ENCODE data around the gene CNIH2. TPM values are rescaled to one million over a fixed set of nuclear protein-coding genes. Genes with fewer than 3 reads are reported as not detected.
A peak's percentile ranks its signal among the peaks of the same experiment; 100 is the strongest.

Gene CNIH2
- total RNA-seq, 1 experiment from 2014 or later: 12.9 TPM

- H3K27ac Mint-ChIP-seq: peak overlapping the region; percentile 87; the same call in 1 of the 2 replicates
- H3K9me3 Mint-ChIP-seq: no peaks in the 10 kb centered on the region
- no peaks in the 10 kb centered on the region for H3K27me3 Mint-ChIP-seq (ENCODE audit: low read depth)
- no peak overlapping the region for H3K4me3 Mint-ChIP-seq
- ChIA-PET POLR2A (no interaction called here), CTCF (interaction anchor here (1.1 to 1.7 kb wide), 5 partner anchors 18 to 70 kb away, joined by 3 to 10 read pairs (median 5); no protein-coding TSS in a partner anchor)
- TF ChIP-seq FOXP4 (CRISPR knock-in tag; IDR thresholded peaks at IDR 0.05) (no peak), JAZF1 (CRISPR knock-in tag; IDR thresholded peaks at IDR 0.05) (no peak), PRDM15 (CRISPR knock-in tag; IDR thresholded peaks at IDR 0.05) (no peak), ATF1 (CRISPR knock-in tag; IDR thresholded peaks at IDR 0.05) (no peak), TCF7 (CRISPR knock-in tag; IDR thresholded peaks at IDR 0.05; ENCODE audit: low read depth) (no peak), OVOL2 (CRISPR knock-in tag; IDR thresholded peaks at IDR 0.05; ENCODE audit: borderline replicate concordance) (no peak), NFE2L1 (CRISPR knock-in tag; IDR thresholded peaks at IDR 0.05) (no peak), TEAD4 (CRISPR knock-in tag; IDR thresholded peaks at IDR 0.05) (no peak), GABPB1 (CRISPR knock-in tag; IDR thresholded peaks at IDR 0.05) (no peak), HMGA2 (CRISPR knock-in tag; IDR thresholded peaks at IDR 0.05) (no peak), SMAD4 (CRISPR knock-in tag; IDR thresholded peaks at IDR 0.05) (no peak), E2F5 (CRISPR knock-in tag; IDR thresholded peaks at IDR 0.05) (no peak)
- no peak for DNase-seq (ENCODE audit: low spot score)
- no peaks in the 10 kb centered on the region for H3K4me1 Mint-ChIP-seq
- H3K36me3 Mint-ChIP-seq: peaks cover 2% of the 10 kb centered on the region; the same call in 1 of the 2 replicates
- ATAC-seq: no peak
Measured at GRCh38 chr11:66240781-66241136, 37.2 kb upstream of the CNIH2 start.

- no peaks in the 10 kb centered on the region for H3K4me1 Mint-ChIP-seq
- H3K4me3 Mint-ChIP-seq: no peak overlapping the region
- peaks cover 2% of the 10 kb centered on the region; the same call in 1 of the 2 replicates for H3K36me3 Mint-ChIP-seq
- POLR2A ChIA-PET: interaction anchor here (1.1 kb wide), 1 partner anchor 13 kb away, joined by 5 read pairs; no protein-coding TSS in a partner anchor
- TF ChIP-seq ZBTB21 (CRISPR knock-in tag; IDR thresholded peaks at IDR 0.05; ENCODE audit: borderline replicate concordance): no peak
- TF ChIP-seq TP53 (CRISPR knock-in tag; IDR thresholded peaks at IDR 0.05): no peak
- no peak for TF ChIP-seq ZNF263 (CRISPR knock-in tag; IDR thresholded peaks at IDR 0.05; ENCODE audit: low read depth)
- TF ChIP-seq ATF1 (CRISPR knock-in tag; IDR thresholded peaks at IDR 0.05): no peak
- no peak for TF ChIP-seq ZNF121 (CRISPR knock-in tag; IDR thresholded peaks at IDR 0.05)
- TF ChIP-seq ZNF671 (CRISPR knock-in tag; IDR thresholded peaks at IDR 0.05): no peak
- no peak for TF ChIP-seq ZSCAN18 (CRISPR knock-in tag; IDR thresholded peaks at IDR 0.05)
- no peak for TF ChIP-seq E2F5 (CRISPR knock-in tag; IDR thresholded peaks at IDR 0.05)
- no peak for TF ChIP-seq JAZF1 (CRISPR knock-in tag; IDR thresholded peaks at IDR 0.05)
- CTCF ChIA-PET: interaction anchor here (0.9 to 1.5 kb wide), 2 partner anchors 20 to 69 kb away, joined by 5 to 9 read pairs; no protein-coding TSS in a partner anchor
- DNase-seq (ENCODE audit: low spot score) (no peak), ATAC-seq (no peak)
- no peak overlapping the region; the same call in 1 of the 2 replicates for H3K27ac Mint-ChIP-seq
- no peaks in the 10 kb centered on the region for H3K27me3 Mint-ChIP-seq (ENCODE audit: low read depth)
- H3K9me3 Mint-ChIP-seq: no peaks in the 10 kb centered on the region
Measured at GRCh38 chr11:66242095-66242765, 35.7 kb upstream of the CNIH2 start.

All from WTC11 (cell line).